ENCODE data around the gene RPRD1B.
A peak's percentile ranks its signal among the peaks of the same experiment; 100 is the strongest.

The RPRD1B gene, protein sequence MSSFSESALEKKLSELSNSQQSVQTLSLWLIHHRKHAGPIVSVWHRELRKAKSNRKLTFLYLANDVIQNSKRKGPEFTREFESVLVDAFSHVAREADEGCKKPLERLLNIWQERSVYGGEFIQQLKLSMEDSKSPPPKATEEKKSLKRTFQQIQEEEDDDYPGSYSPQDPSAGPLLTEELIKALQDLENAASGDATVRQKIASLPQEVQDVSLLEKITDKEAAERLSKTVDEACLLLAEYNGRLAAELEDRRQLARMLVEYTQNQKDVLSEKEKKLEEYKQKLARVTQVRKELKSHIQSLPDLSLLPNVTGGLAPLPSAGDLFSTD

DNA sequence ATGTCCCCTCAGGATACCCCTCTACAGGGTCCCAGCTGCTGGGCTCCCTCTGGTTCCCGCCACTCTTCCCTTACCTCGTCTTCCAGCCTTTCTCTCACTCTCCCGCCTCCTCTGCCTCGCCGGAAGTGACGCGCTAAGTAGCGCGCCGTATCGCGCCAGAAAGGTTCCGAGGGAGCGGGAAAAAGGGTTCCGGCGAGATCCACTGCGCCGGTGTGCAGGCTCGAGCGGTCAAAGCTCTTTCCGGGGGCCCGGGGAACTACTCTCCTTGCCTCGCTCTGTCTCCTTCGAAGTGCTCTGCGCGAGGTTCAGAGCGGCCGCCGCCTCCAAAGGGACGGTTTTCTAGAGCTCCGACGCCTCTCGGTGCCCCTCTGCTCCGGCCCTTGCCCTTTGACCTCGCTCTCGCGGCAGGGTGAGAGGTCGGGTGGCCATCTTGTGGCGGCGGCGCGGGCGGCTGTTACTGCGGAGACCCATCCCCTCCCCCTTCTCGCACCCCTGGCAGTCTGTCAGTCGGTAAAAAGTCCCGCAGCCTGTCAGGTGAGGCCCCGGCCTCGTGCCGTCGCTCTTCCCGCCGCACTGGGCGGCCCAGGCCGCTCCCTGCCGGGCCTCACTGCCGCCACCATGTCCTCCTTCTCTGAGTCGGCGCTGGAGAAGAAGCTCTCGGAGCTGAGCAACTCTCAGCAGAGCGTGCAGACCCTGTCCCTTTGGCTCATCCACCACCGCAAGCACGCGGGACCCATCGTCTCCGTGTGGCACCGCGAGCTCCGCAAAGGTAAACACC is at the start of gene RPRD1B, which contains the start of gene TTI1:
Gene RPRD1B (plus strand): TSS at position 417 of the 778 bp plus-strand sequence. CDS start 202 bp downstream, at position 619.
Gene TTI1 (minus strand): TSS at position 127 of the 778 bp plus-strand sequence. CDS start 19,640 bp downstream, outside the sequence.
- no peak for TF ChIP-seq ZFX (IDR thresholded peaks at IDR 0.05; ENCODE audit: borderline replicate concordance)
- TF ChIP-seq CTCF (IDR thresholded peaks at IDR 0.05), result no peak
- H3K27ac ChIP-seq, result peak within 1 kb of the TSS; percentile 83

DNA sequence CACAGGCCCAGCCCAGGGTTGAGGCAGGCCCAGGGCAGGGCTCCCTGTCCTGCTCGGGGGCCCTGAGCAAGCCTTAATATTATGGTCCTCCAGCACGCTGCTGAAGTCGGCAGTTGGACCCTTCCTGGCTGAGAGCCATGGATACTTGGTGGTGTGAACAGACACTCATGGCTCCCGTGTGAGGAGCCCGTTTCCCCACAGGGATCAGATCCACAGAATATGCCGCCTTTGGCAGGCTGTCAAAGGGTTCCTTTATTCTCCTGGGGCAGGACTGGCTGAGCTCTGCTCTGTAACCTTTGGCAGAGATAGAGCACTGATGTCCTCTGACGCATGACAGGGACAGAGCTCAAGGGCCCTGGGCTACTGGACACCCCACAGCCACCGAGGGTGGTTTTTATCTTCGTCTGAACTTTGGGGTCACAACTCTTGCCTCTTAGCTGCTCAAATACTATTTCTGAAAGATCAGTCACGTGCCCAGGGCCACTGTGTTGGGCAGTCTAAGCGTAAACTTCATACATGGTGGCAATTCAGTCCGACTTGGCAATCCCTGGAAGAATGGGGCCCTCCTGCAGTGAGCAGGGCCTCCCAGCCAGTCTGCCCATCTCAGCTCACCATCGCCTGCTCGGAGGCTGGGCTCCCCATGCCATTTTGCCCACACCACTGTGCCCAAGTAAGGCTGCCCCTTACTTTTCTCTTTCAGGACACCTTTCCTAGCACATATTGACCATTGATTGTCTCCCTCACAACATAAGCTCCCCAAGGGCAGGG is 49.3 kb upstream of the RPRD1B start:
- H3K27ac ChIP-seq, result no peak overlapping the region
- no peak for TF ChIP-seq ZFX (IDR thresholded peaks at IDR 0.05; ENCODE audit: borderline replicate concordance)
- no peak for TF ChIP-seq CTCF (IDR thresholded peaks at IDR 0.05)

- H3K27ac ChIP-seq, result no peak overlapping the region
- TF ChIP-seq ZFX (IDR thresholded peaks at IDR 0.05; ENCODE audit: borderline replicate concordance) (no peak), CTCF (IDR thresholded peaks at IDR 0.05) (no peak)
Observed at GRCh38 chr20:37986044-37986858, 47.3 kb upstream of the RPRD1B start.

- TF ChIP-seq CTCF (IDR thresholded peaks at IDR 0.05) (no peak), ZFX (IDR thresholded peaks at IDR 0.05; ENCODE audit: borderline replicate concordance) (no peak)
- H3K27ac ChIP-seq, result no peak overlapping the region
Observed at GRCh38 chr20:37986873-37987601, 46.5 kb upstream of the RPRD1B start.

- H3K27ac ChIP-seq, result no peak overlapping the region
- no peak for TF ChIP-seq CTCF (IDR thresholded peaks at IDR 0.05)
- TF ChIP-seq ZFX (IDR thresholded peaks at IDR 0.05; ENCODE audit: borderline replicate concordance), result no peak
Observed at GRCh38 chr20:37987602-37988290, 45.8 kb upstream of the RPRD1B start.
